ENCODE results near the gene PIBF1.

- TF ChIP-seq CTCF (IDR thresholded peaks at IDR 0.05) = no peak
- no peak for TF ChIP-seq POLR2A (IDR thresholded peaks at IDR 0.05)
Observed at GRCh38 chr13:72963762-72964161, 181.8 kb downstream of the PIBF1 start.
